Measurements from ENCODE around the gene MYRIP.
"Not testable (repeated sequence)": the region's sequence is repeated elsewhere in the genome, so short reads cannot be mapped to it uniquely, and the experiment has no call there.

MYRIP gene

GRCh38 chr3:39788128-39788883 is 21.1 kb upstream of the MYRIP start:
- no peak overlapping the region for H3K4me3 ChIP-seq (ENCODE audit: low read depth, low read length)
- TF ChIP-seq CTCF (IDR thresholded peaks at IDR 0.05; ENCODE audit: insufficient read depth, low read depth, low read length, missing control alignments): no peak
- no peak for DNase-seq (ENCODE audit: low read depth)

- TF ChIP-seq CTCF (IDR thresholded peaks at IDR 0.05; ENCODE audit: insufficient read depth, low read depth, low read length, missing control alignments): no peak
- H3K4me3 ChIP-seq (ENCODE audit: low read depth, low read length): no peak overlapping the region
- DNase-seq (ENCODE audit: low read depth): no peak
Observed at GRCh38 chr3:39791603-39792002, 17.8 kb upstream of the MYRIP start.

GRCh38 chr3:39794880-39795279 is 14.5 kb upstream of the MYRIP start:
- DNase-seq (ENCODE audit: low read depth): no peak
- no peak overlapping the region for H3K4me3 ChIP-seq (ENCODE audit: low read depth, low read length)
- no peak for TF ChIP-seq CTCF (IDR thresholded peaks at IDR 0.05; ENCODE audit: insufficient read depth, low read depth, low read length, missing control alignments)

- H3K4me3 ChIP-seq (ENCODE audit: low read depth, low read length): no peak overlapping the region
- no peak for DNase-seq (ENCODE audit: low read depth)
- no peak for TF ChIP-seq CTCF (IDR thresholded peaks at IDR 0.05; ENCODE audit: insufficient read depth, low read depth, low read length, missing control alignments)
Observed at GRCh38 chr3:39801216-39801615, 8.2 kb upstream of the MYRIP start.

GRCh38 chr3:39802486-39802885 is 6.9 kb upstream of the MYRIP start:
- H3K4me3 ChIP-seq (ENCODE audit: low read depth, low read length); DNase-seq (ENCODE audit: low read depth): not testable (repeated sequence)

- TF ChIP-seq CTCF (IDR thresholded peaks at IDR 0.05; ENCODE audit: insufficient read depth, low read depth, low read length, missing control alignments): no peak
Observed at GRCh38 chr3:39803956-39804355, 5.5 kb upstream of the MYRIP start.

GRCh38 chr3:39804951-39805350 is 4.5 kb upstream of the MYRIP start:
- no peak overlapping the region for H3K4me3 ChIP-seq (ENCODE audit: low read depth, low read length)
- no peak for DNase-seq (ENCODE audit: low read depth)
- no peak for TF ChIP-seq CTCF (IDR thresholded peaks at IDR 0.05; ENCODE audit: insufficient read depth, low read depth, low read length, missing control alignments)

More at GRCh38 chr3:39803956-39804355, 5.5 kb upstream of the MYRIP start:
- no peak for DNase-seq (ENCODE audit: low read depth)
- H3K4me3 ChIP-seq (ENCODE audit: low read depth, low read length): no peak overlapping the region

Data from GM12865 (cell line).